SK-N-SH treated with all-trans-retinoic acid at 6 μM for 48 hours (cell line): Measurements from ENCODE around the gene GFM1.

Source experiments
- ARNTL ChIP-seq: fragments of 450-650 bp; formaldehyde crosslinking; IDR thresholded peaks from 2 replicates; pipeline ENCODE4 v1.5.0; 2020; ENCODE audit warnings: low read depth, mild to moderate bottlenecking, moderate library complexity, borderline replicate concordance
- CREB5 ChIP-seq: fragments of 250-450 bp; sonication (Bioruptor Pico); IDR thresholded peaks from 2 replicates; pipeline ENCODE4 v1.5.1; 2020; ENCODE audit warnings: low read depth, mild to moderate bottlenecking, moderate library complexity
- CSDC2 ChIP-seq: fragments of 250-450 bp; sonication (Bioruptor Pico); IDR thresholded peaks from 2 replicates; pipeline ENCODE4 v1.5.0; 2020; ENCODE audit warnings: mild to moderate bottlenecking, moderate library complexity
- GLIS3 ChIP-seq: fragments of 250-450 bp; sonication (Bioruptor Pico); IDR thresholded peaks from 2 replicates; pipeline ENCODE4 v1.5.0; 2020; ENCODE audit warnings: mild to moderate bottlenecking, moderate library complexity
- ISL1 ChIP-seq: fragments of 250-450 bp; sonication (Bioruptor Pico); IDR thresholded peaks from 2 replicates; pipeline ENCODE4 v2.1.2; 2022; ENCODE audit warnings: mild to moderate bottlenecking, moderate library complexity
- PATZ1 ChIP-seq: fragments of 250-450 bp; sonication (Bioruptor Pico); IDR thresholded peaks from 2 replicates; pipeline ENCODE4 v1.8.0; 2020; ENCODE audit warnings: mild to moderate bottlenecking, moderate library complexity, borderline replicate concordance
- POU6F1 ChIP-seq: fragments of 250-450 bp; sonication (Bioruptor Pico); IDR thresholded peaks from 2 replicates; pipeline ENCODE4 v1.8.0; 2021; ENCODE audit warnings: low read depth, mild to moderate bottlenecking, moderate library complexity, borderline replicate concordance
- RARB ChIP-seq: fragments of 250-450 bp; sonication (Bioruptor Pico); IDR thresholded peaks from 2 replicates; pipeline ENCODE4 v1.8.0; 2021; ENCODE audit warnings: mild to moderate bottlenecking, moderate library complexity
- TCF4 ChIP-seq: fragments of 250-450 bp; sonication (Bioruptor Pico); IDR thresholded peaks from 2 replicates; pipeline ENCODE4 v1.8.0; 2021; ENCODE audit warnings: mild to moderate bottlenecking, moderate library complexity, borderline replicate concordance
- ZC3H10 ChIP-seq: fragments of 250-450 bp; sonication (Bioruptor Pico); IDR thresholded peaks from 2 replicates; pipeline ENCODE4 v1.5.1; 2021; ENCODE audit warnings: mild to moderate bottlenecking, moderate library complexity
- ZFP3 ChIP-seq: fragments of 250-450 bp; sonication (Bioruptor Pico); IDR thresholded peaks from 2 replicates; pipeline ENCODE4 v1.5.0; 2020; ENCODE audit warnings: mild to moderate bottlenecking, moderate library complexity
- ZFP30 ChIP-seq: fragments of 450-650 bp; formaldehyde crosslinking; IDR thresholded peaks from 2 replicates; pipeline ENCODE4 v1.5.0; 2022; ENCODE audit warnings: mild to moderate bottlenecking, moderate library complexity
- ZNF565 ChIP-seq: fragments of 450-650 bp; formaldehyde crosslinking; conservative IDR thresholded peaks from 2 replicates; pipeline ENCODE4 v1.5.0; 2020; ENCODE audit warnings: low read depth, mild to moderate bottlenecking, moderate library complexity
- TF ChIP-seq, protein P1 (sequence below): fragments of 250-450 bp; sonication (Bioruptor Pico); IDR thresholded peaks from 2 replicates; pipeline ENCODE4 v1.5.0; 2020; ENCODE audit warnings: mild to moderate bottlenecking, moderate library complexity

GRCh38 chr3:158668506-158668905 lies 24.2 kb downstream of the GFM1 start:
- TF ChIP-seq CREB5 (CRISPR knock-in tag) = no peak
- TF ChIP-seq ZC3H10 (CRISPR knock-in tag) = no peak
- no peak for TF ChIP-seq ARNTL (CRISPR knock-in tag)
- no peak for TF ChIP-seq ISL1 (CRISPR knock-in tag)
- TF ChIP-seq TCF4 = no peak
- no peak for TF ChIP-seq RARB (CRISPR knock-in tag)
- TF ChIP-seq CSDC2 (CRISPR knock-in tag) = no peak
- no peak for TF ChIP-seq ZNF565
- no peak for TF ChIP-seq ZFP30 (CRISPR knock-in tag)
- TF ChIP-seq PATZ1 (CRISPR knock-in tag) = no peak
- TF ChIP-seq POU6F1 (CRISPR knock-in tag) = no peak
- TF ChIP-seq, protein P1, sequence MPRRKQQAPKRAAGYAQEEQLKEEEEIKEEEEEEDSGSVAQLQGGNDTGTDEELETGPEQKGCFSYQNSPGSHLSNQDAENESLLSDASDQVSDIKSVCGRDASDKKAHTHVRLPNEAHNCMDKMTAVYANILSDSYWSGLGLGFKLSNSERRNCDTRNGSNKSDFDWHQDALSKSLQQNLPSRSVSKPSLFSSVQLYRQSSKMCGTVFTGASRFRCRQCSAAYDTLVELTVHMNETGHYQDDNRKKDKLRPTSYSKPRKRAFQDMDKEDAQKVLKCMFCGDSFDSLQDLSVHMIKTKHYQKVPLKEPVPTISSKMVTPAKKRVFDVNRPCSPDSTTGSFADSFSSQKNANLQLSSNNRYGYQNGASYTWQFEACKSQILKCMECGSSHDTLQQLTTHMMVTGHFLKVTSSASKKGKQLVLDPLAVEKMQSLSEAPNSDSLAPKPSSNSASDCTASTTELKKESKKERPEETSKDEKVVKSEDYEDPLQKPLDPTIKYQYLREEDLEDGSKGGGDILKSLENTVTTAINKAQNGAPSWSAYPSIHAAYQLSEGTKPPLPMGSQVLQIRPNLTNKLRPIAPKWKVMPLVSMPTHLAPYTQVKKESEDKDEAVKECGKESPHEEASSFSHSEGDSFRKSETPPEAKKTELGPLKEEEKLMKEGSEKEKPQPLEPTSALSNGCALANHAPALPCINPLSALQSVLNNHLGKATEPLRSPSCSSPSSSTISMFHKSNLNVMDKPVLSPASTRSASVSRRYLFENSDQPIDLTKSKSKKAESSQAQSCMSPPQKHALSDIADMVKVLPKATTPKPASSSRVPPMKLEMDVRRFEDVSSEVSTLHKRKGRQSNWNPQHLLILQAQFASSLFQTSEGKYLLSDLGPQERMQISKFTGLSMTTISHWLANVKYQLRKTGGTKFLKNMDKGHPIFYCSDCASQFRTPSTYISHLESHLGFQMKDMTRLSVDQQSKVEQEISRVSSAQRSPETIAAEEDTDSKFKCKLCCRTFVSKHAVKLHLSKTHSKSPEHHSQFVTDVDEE (CRISPR knock-in tag) = no peak
- TF ChIP-seq ZFP3 = no peak
- TF ChIP-seq GLIS3 = no peak
